WI38 (cell line): ENCODE measurements around the gene PPCDC.

Source experiments
- H3K4me3 ChIP-seq: 2 replicates; pipeline ENCODE4 v1.5.1; 2011; ENCODE audit warnings: low read depth, mild to moderate bottlenecking, control low read depth, low read length
- TF ChIP-seq, protein P1 (sequence below): IDR thresholded peaks from 2 replicates; pipeline ENCODE4 v1.5.1; 2012; ENCODE audit warnings: low read depth, mild to moderate bottlenecking, control low read depth, low read length

The PPCDC gene

GRCh38 chr15:75051711-75052110 is 28.3 kb downstream of the PPCDC start:
- TF ChIP-seq, protein P1, sequence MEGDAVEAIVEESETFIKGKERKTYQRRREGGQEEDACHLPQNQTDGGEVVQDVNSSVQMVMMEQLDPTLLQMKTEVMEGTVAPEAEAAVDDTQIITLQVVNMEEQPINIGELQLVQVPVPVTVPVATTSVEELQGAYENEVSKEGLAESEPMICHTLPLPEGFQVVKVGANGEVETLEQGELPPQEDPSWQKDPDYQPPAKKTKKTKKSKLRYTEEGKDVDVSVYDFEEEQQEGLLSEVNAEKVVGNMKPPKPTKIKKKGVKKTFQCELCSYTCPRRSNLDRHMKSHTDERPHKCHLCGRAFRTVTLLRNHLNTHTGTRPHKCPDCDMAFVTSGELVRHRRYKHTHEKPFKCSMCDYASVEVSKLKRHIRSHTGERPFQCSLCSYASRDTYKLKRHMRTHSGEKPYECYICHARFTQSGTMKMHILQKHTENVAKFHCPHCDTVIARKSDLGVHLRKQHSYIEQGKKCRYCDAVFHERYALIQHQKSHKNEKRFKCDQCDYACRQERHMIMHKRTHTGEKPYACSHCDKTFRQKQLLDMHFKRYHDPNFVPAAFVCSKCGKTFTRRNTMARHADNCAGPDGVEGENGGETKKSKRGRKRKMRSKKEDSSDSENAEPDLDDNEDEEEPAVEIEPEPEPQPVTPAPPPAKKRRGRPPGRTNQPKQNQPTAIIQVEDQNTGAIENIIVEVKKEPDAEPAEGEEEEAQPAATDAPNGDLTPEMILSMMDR = no peak
- H3K4me3 ChIP-seq = no peak overlapping the region

DNA sequence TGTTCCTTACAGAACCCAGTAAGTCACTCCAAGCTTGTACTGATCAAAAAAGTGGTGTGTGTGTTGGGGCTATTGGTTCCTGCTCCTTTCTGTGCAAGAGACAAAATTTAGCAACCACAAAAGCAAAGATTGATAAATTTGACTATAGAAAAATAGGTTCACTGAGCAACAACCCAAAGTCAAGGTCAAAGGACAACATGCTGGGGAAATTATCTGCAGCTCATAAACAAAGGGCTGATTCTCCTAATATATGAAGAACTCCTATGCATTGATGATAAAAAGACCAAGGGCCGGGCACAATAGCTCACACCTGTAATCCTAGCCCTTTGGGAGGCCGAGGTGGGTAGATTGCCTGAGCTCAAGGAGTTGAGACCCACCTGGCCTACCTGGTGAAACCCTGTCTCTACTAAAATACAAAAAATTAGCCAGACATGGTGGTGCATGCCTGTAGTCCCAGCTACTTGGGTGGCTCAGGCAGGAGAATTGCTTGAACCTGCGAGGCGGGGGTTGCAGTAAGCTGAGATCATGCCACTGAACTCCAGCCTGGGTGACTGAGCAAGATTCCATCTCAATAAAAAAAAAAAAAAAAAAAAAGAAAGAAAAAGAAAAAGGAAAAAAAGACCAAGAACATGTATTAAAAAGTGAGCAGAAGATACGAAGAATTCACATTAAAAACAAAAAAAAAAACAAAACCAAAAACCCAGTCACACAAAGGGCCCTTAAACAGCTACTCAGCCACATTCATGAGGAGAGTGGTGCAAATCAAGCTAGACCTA is 29.8 kb downstream of the PPCDC start:
- no peak overlapping the region for H3K4me3 ChIP-seq
- TF ChIP-seq, protein P1 = no peak

DNA sequence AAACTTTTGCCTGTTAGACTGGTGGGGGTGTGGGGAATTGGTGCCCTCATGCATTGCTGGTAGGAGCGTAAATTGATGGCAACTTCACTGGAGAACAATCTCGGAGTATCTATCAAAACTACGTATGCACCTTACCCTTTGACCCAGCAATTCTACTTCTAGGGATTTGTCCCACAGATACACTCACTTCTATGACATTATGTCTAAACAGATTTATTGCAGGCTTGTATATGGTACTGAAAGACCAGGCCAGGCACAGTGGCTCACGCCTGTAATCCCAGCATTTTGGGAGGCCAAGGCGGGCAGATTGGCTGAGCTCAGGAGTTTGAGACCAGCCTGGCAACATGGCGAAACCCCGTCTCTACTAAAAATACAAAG is 30.3 kb downstream of the PPCDC start:
- no peak overlapping the region for H3K4me3 ChIP-seq
- TF ChIP-seq, protein P1 = no peak

DNA sequence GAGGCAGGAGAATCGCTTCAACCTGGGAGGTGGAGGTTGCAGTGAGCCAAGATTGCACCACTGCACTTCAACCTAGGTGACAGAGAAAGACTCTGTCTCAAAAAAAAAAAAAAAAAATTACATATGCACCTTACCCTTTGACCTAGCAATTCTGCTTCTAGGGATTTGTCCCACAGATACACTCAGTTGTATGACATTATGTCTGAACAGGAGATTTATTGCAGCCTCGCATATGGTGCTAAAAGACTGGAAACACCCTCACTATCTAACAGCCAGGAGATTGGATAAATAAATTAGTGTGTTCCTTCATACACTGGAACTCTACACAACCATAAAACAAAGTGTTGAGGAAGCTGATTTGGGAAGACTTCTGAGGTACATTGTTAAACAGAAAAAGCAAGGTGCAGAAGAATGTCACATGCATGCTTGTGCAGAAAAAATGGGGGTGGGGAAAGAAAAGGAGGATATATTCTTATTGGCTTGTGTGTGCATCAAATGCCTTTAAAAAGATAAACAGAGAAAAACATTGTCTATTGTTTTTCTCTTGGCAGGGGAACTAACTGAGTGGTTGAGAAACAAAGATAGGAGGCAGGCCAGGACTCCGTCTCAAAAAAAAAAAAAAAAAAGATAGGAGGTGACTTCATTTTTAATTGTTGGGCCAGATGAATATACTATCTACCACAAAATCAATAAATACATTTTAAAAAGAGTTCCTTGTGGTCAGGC is 30.9 kb downstream of the PPCDC start:
- H3K4me3 ChIP-seq = no peak overlapping the region
- TF ChIP-seq, protein P1 = no peak

DNA sequence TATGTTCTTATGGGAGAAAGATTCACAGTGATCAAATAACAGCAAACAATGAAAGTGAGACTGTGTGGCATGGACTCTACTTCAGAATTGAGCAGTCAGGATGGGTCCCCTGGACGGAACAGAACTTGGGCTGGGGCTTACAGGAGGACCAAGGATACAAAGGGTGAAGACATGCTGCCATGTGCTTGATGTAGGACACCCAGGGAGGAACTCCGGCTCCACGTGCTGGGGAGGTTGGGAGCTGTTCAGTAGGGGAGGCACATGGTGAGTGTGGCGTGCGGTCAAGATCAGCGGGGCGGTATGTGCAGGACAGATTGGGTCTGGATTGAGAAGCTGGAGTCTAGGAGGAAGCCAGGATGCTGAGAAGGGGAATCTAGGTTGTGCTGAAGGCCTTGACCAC is 32.6 kb downstream of the PPCDC start:
- TF ChIP-seq, protein P1 = no peak
- H3K4me3 ChIP-seq = no peak overlapping the region

GRCh38 chr15:75058127-75058905 is 34.9 kb downstream of the PPCDC start:
- no peak overlapping the region for H3K4me3 ChIP-seq
- TF ChIP-seq, protein P1 = no peak
